B cell (primary cell): ENCODE results near the gene CDC25B. TPM values are rescaled to one million over a fixed set of nuclear protein-coding genes. Genes with fewer than 3 reads are reported as not detected.
A peak's percentile ranks its signal among the peaks of the same experiment; 100 is the strongest.

ENCODE experiments used
- ATAC-seq: fragments of 200-7000 bp; cut with Tn5 transposase; one replicate; pipeline ENCODE4 v1.10.0; 2021; ENCODE audit warnings: low read depth, mild to moderate bottlenecking, moderate number of reproducible peaks, moderate library complexity
- CTCF ChIA-PET: fragments of 350-600 bp; sonication (Branson Sonifier 250); formaldehyde crosslinking; loops from one replicate; lab custom pipeline; 2021; ENCODE audit warnings: antibody characterized with exemption, inconsistent platforms; lab: Charles Lee
- POLR2A ChIA-PET: fragments of 350-600 bp; sonication (Branson Sonifier 250); formaldehyde crosslinking; loops from one replicate; lab custom pipeline; 2021; ENCODE audit warnings: antibody characterized with exemption; lab: Charles Lee
- DNase-seq: peaks from one replicate; pipeline ENCODE4 v3.0.0; 2013
- H2AFZ ChIP-seq: 2 replicates; pipeline ENCODE4 v1.6.1; 2012; ENCODE audit warnings: mild to moderate bottlenecking, low read depth, low read length; ENCODE audit not compliant: insufficient read depth, poor library complexity, severe bottlenecking
- H3K27ac ChIP-seq, 2 donors: 1 replicate in 1 of 2; 2 replicates in 1 of 2; pipeline ENCODE4 v1.5.1; 2012 to 2013; ENCODE audit warnings: low read length in 2 of 2, mild to moderate bottlenecking in 2 of 2, moderate library complexity in 1 of 2
- H3K27me3 ChIP-seq, 4 experiments: fragments of 200-600 bp in 1 of 4; sonication (generic) in 1 of 4; replicated peaks in 1 of 4; 1 replicate in 2 of 4; 2 replicates in 2 of 4; pipeline versions ENCODE4 v1.6.1 to v1.7.0; 2013 to 2016; ENCODE audit warnings: low read length in 3 of 4, mild to moderate bottlenecking in 2 of 4, mixed read lengths in 1 of 4, moderate library complexity in 1 of 4; ENCODE audit not compliant: insufficient read depth in 4 of 4, control insufficient read depth in 3 of 4; ENCODE audit errors: control extremely low read depth in 1 of 4
- H3K36me3 ChIP-seq, 2 experiments: replicated peaks in 1 of 2; 1 replicate in 1 of 2; 2 replicates in 1 of 2; pipeline versions ENCODE4 v1.6.1 to v1.7.1; 2013; ENCODE audit warnings: low read length in 1 of 2; ENCODE audit not compliant: insufficient read depth in 2 of 2, control insufficient read depth in 1 of 2; ENCODE audit errors: control extremely low read depth in 1 of 2, extremely low read depth in 1 of 2
- H3K4me1 ChIP-seq, 2 donors: fragments of 200-600 bp in 1 of 2; sonication (generic) in 1 of 2; 1 replicate in 1 of 2; 2 replicates in 1 of 2; pipeline versions ENCODE4 v1.5.1 to v1.6.1; 2013 to 2017; ENCODE audit warnings: low read length in 2 of 2; ENCODE audit not compliant: control insufficient read depth in 2 of 2, insufficient read depth in 2 of 2
- H3K4me2 ChIP-seq: replicated peaks from 2 replicates; pipeline ENCODE3; 2012; ENCODE audit warnings: mild to moderate bottlenecking, low read depth, low read length; ENCODE audit not compliant: poor library complexity, severe bottlenecking
- H3K4me3 ChIP-seq, 5 experiments: fragments of 200-600 bp in 1 of 5; sonication (generic) in 1 of 5; 1 replicate in 3 of 5; 2 replicates in 2 of 5; pipeline versions ENCODE4 v1.5.1 to v1.7.0; 2011 to 2016; ENCODE audit warnings: low read length in 4 of 5, mild to moderate bottlenecking in 4 of 5, low read depth in 2 of 5, control low read depth in 1 of 5, moderate library complexity in 1 of 5; ENCODE audit not compliant: insufficient read depth in 1 of 5; ENCODE audit errors: control extremely low read depth in 1 of 5, extremely low read depth in 1 of 5
- H3K79me2 ChIP-seq: fragments of 200-600 bp; sonication (generic); one replicate; pipeline ENCODE4 v1.6.0; 2016; ENCODE audit warnings: low read length; ENCODE audit not compliant: control insufficient read depth, insufficient read depth
- H3K9ac ChIP-seq: fragments of 200-600 bp; sonication (generic); 2 replicates; pipeline ENCODE4 v1.6.1; 2017; ENCODE audit warnings: mild to moderate bottlenecking, low read length, moderate library complexity
- H3K9me3 ChIP-seq, 3 donors: one replicate each; pipeline versions ENCODE4 v1.6.1 to v1.7.1; 2013; ENCODE audit warnings: low read length in 2 of 3; ENCODE audit not compliant: control insufficient read depth in 2 of 3, insufficient read depth in 1 of 3; ENCODE audit errors: control extremely low read depth in 1 of 3
- H4K20me1 ChIP-seq: 2 replicates; pipeline ENCODE4 v1.6.0; 2012; ENCODE audit warnings: mild to moderate bottlenecking, low read length; ENCODE audit not compliant: insufficient read depth, control insufficient read depth, poor library complexity, severe bottlenecking
- H3K27ac Mint-ChIP-seq: one replicate; pipeline ENCODE4 v1.8.0; 2021; ENCODE audit warnings: mixed read lengths
- H3K27me3 Mint-ChIP-seq: one replicate; pipeline ENCODE4 v1.8.0; 2021; ENCODE audit warnings: mixed read lengths
- H3K4me1 Mint-ChIP-seq: one replicate; pipeline ENCODE4 v1.8.0; 2021; ENCODE audit warnings: mixed read lengths
- H3K4me3 Mint-ChIP-seq: one replicate; pipeline ENCODE4 v1.8.0; 2021; ENCODE audit warnings: mixed read lengths
- H3K9me3 Mint-ChIP-seq: one replicate; pipeline ENCODE4 v1.8.0; 2022; ENCODE audit warnings: mixed read lengths; ENCODE audit not compliant: insufficient read depth
- CTCF ChIP-seq: fragments of 200-600 bp; IDR thresholded peaks from one replicate; pipeline ENCODE4 v1.8.0; 2022; ENCODE audit warnings: antibody characterized with exemption, mild to moderate bottlenecking
- EZH2 ChIP-seq: IDR thresholded peaks from 2 replicates; pipeline ENCODE4 v1.6.1; 2012; ENCODE audit warnings: borderline replicate concordance, low read depth, mild to moderate bottlenecking, moderate library complexity, low read length; ENCODE audit not compliant: insufficient read depth, poor library complexity, severe bottlenecking
- WGBS: methylation state at CpG from one replicate; pipeline ENCODE4 v1.1.5; 2013; ENCODE audit warnings: missing lambda C conversion rate; ENCODE audit not compliant: insufficient coverage; 5-methylcytosine and 5-hydroxymethylcytosine counted together
- intact Hi-C: fragments of 100-400 bp; cut with micrococcal nuclease; formaldehyde crosslinking; loops from one replicate; pipeline ENCODE4 v1.10.0; 2022
- polyA plus RNA-seq: library from polyadenylated mRNA; depleted of rRNA; stranded (reverse); fragments of >200 nt; gene quantifications from 2 replicates; pipeline ENCODE4 v1.2.3, GENCODE V29; 2012
- total RNA-seq, 2 donors: library from RNA; stranded (reverse); fragments of 120-200 nt in 1 of 2; gene quantifications; 1 replicate in 1 of 2; 2 replicates in 1 of 2; pipeline versions ENCODE4 v1.2.3 to v1.2.4, GENCODE V29; 2013 to 2022

The CDC25B gene
- total and polyA plus RNA-seq, 2 donors (not counting 1 experiment from before 2014, with no cell fraction given) = 72.3 to 114 TPM

GRCh38 chr20:3796477-3797225 lies 541 bp downstream of the CDC25B start:
- H3K36me3 ChIP-seq = peaks cover 0 to 16% of the 10 kb centered on the region in 2 experiments
- no peak for ATAC-seq
- H3K4me1 Mint-ChIP-seq = peaks cover 56% of the 10 kb centered on the region
- DNase-seq = peak; percentile 36
- H3K27ac ChIP-seq = peak overlapping the region in 1 of 2 donors; percentile 79
- intact Hi-C loops = loop anchor here (1.0 to 2.0 kb wide), 3 partner anchors 15 to 50 kb away; partner anchors contain the start of genes ADISSP and MAVS
- H3K79me2 ChIP-seq = peaks cover 19% of the 10 kb centered on the region
- peak overlapping the region; percentile 99 for H3K4me2 ChIP-seq
- CTCF ChIA-PET = interaction anchor here (1.2 to 1.8 kb wide), 2 partner anchors 10 to 24 kb away, joined by 7 to 8 read pairs; partner anchors contain the start of genes AP5S1 and CENPB
- peak overlapping the region; percentile 21 to 91 (median 81) for H3K4me3 ChIP-seq
- no peaks in the 10 kb centered on the region for H3K27me3 ChIP-seq
- H3K9me3 ChIP-seq = no peaks in the 10 kb centered on the region
- no peaks in the 10 kb centered on the region for H3K9me3 Mint-ChIP-seq
- TF ChIP-seq EZH2 = no peak
- no peak for TF ChIP-seq CTCF
- POLR2A ChIA-PET = interaction anchor here (0.6 to 1.9 kb wide), 6 partner anchors 10 to 179 kb away, joined by 4 to 16 read pairs (median 7); partner anchors contain the start of genes ADISSP, AP5S1 and CENPB
- no peak overlapping the region for H2AFZ ChIP-seq
- WGBS = 22% methylated on average over 27 of the region's 33 CpGs
- peaks cover 4% of the 10 kb centered on the region for H4K20me1 ChIP-seq
- H3K9ac ChIP-seq = peak overlapping the region; percentile 63
- peak overlapping the region; percentile 94 for H3K27ac Mint-ChIP-seq
- H3K4me3 Mint-ChIP-seq = peak overlapping the region; percentile 84
- H3K27me3 Mint-ChIP-seq = no peaks in the 10 kb centered on the region
- peaks cover 51 to 61% of the 10 kb centered on the region in 2 donors for H3K4me1 ChIP-seq

- Mint-ChIP-seq H3K27me3 (no peaks in the 10 kb centered on the region), H3K9me3 (no peaks in the 10 kb centered on the region), H3K4me3 (peak overlapping the region; percentile 84), H3K27ac (peak overlapping the region; percentile 94), H3K4me1 (peaks cover 56% of the 10 kb centered on the region)
- H3K4me2 ChIP-seq = peak overlapping the region; percentile 99
- H3K9ac ChIP-seq = peak overlapping the region; percentile 63
- no peaks in the 10 kb centered on the region for H3K27me3 ChIP-seq
- no peaks in the 10 kb centered on the region for H3K9me3 ChIP-seq
- intact Hi-C loops = loop anchor here (2.0 kb wide), 1 partner anchor 50 kb away; the partner anchor contains the start of gene MAVS
- H3K4me1 ChIP-seq = peaks cover 51 to 65% of the 10 kb centered on the region in 2 donors
- peaks cover 0 to 21% of the 10 kb centered on the region in 2 experiments for H3K36me3 ChIP-seq
- ChIA-PET POLR2A (no interaction called here), CTCF (interaction anchor here (1.8 kb wide), 1 partner anchor 10 kb away, joined by 8 read pairs; the partner anchor contains the start of gene CENPB)
- no peak for ATAC-seq
- no peak overlapping the region for H2AFZ ChIP-seq
- peak overlapping the region in 4 of 5 experiments; percentile 61 to 91 (median 86) for H3K4me3 ChIP-seq
- 89% methylated on average over 3 of the region's 5 CpGs for WGBS
- DNase-seq = no peak
- H3K27ac ChIP-seq = peak overlapping the region; percentile 79 to 85
- H3K79me2 ChIP-seq = peaks cover 23% of the 10 kb centered on the region
- no peak for TF ChIP-seq EZH2
- TF ChIP-seq CTCF = no peak
- peaks cover 4% of the 10 kb centered on the region for H4K20me1 ChIP-seq
These were observed 1.1 kb downstream of the CDC25B start for GRCh38 chr20:3797226-3797545.
